Measurements from ENCODE around the gene SLC4A4. TPM values are rescaled to one million over a fixed set of nuclear protein-coding genes. Genes with fewer than 3 reads are reported as not detected.

SLC4A4 gene
- polyA plus RNA-seq, 1 donor (not counting 4 experiments of a cell fraction or from before 2014, with no cell fraction given), result 0.29 TPM

DNA sequence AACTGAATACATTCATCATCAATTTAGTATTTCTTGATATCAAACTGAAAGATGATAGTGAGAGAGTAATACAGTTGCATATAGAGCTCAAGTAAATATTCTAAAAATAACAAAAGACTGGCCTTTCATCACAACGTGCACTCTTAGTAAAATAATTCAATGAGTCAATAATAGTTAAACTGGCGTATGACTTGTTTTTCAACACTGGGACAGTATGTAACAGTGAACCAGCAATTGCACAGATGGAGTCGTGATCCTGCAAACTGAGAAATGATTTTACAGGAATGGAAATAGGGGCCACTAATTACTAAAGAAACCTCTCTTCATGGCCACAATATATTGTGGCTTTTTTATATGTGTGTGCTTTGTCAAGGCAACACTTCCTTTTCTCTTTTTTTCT is 137.4 kb downstream of the SLC4A4 start:
- Histone ChIP-seq H3K9me3 (ENCODE audit: control insufficient read depth, low read depth, low read length) (no peaks in the 10 kb centered on the region), H2AFZ (ENCODE audit: control insufficient read depth, low read length) (no peak overlapping the region), H3K4me1 (ENCODE audit: control insufficient read depth, extremely low read depth, insufficient read depth, low read length) (no peaks in the 10 kb centered on the region), H3K9ac (ENCODE audit: control insufficient read depth, extremely low read depth, insufficient read depth, low read length) (no peak overlapping the region), H3K4me3 (ENCODE audit: control insufficient read depth in 2 of 3, extremely low read depth in 1 of 3, insufficient read depth in 2 of 3, low read depth in 1 of 3, low read length in 3 of 3) (no peak overlapping the region), H3K27me3 (ENCODE audit: control insufficient read depth, extremely low read depth, insufficient read depth, low read length) (no peaks in the 10 kb centered on the region), H3K9me1 (ENCODE audit: control insufficient read depth, extremely low read depth, insufficient read depth, low read length) (no peaks in the 10 kb centered on the region), H3K27ac (ENCODE audit: control insufficient read depth, insufficient read depth, low read length) (no peak overlapping the region), H3K36me3 (ENCODE audit: control insufficient read depth in 2 of 2, extremely low read depth in 1 of 2, insufficient read depth in 2 of 2, low read length in 2 of 2) (no peaks in the 10 kb centered on the region), H3K4me2 (ENCODE audit: control insufficient read depth, extremely low read depth, insufficient read depth, low read depth, low read length) (no peak overlapping the region), H4K20me1 (ENCODE audit: control insufficient read depth, extremely low read depth, insufficient read depth, low read length) (no peaks in the 10 kb centered on the region), H3K79me2 (ENCODE audit: control insufficient read depth, insufficient read depth, low read length) (no peaks in the 10 kb centered on the region)
- dilution Hi-C loops (cut with MboI; ENCODE audit: extremely low pct_ligation_motif_present, low sequenced_read_pairs), result no loop called here
- no peak for TF ChIP-seq EZH2 (IDR thresholded peaks at IDR 0.05; ENCODE audit: low read length)
- FAIRE-seq (no peak), DNase-seq (ENCODE audit: low read depth, low spot score) (no peak)

DNA sequence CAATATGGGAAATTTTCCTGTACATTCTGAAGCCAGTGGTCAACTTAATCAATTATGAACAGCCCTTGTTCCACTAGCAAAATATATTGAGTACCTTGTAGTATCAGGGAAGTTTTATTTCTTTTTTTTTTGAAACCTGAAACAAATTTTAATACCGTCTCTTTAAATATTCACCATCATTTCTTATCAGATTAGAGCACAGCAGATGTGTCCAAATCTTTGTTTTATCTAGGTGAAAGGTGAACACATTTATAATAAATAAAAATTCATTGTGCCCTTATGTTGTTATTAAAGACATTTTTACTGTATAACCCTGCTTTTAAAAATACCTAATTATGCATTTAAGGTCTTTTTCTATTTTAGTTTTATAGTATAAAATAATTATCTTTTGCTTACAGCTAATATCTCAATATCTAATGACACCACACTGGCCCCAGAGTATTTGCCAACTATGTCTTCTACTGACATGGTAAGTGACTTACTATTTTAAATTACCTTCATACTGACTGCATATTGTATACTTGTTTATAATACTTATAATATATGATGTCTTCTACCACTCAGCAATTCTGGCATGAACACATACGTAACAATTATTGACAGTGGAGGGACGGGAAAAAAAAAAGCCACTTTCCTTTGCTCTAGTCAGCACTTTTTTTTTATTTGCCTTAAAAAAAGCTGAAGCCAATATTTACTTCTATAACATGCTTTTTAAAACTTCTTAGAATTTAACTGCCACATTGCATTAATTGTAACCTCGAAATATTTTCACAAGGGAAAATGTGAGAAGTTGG is 147.9 kb downstream of the SLC4A4 start:
- Histone ChIP-seq H3K27me3 (ENCODE audit: control insufficient read depth, extremely low read depth, insufficient read depth, low read length) (no peaks in the 10 kb centered on the region), H3K79me2 (ENCODE audit: control insufficient read depth, insufficient read depth, low read length) (no peaks in the 10 kb centered on the region), H3K36me3 (ENCODE audit: control insufficient read depth in 2 of 2, extremely low read depth in 1 of 2, insufficient read depth in 2 of 2, low read length in 2 of 2) (no peaks in the 10 kb centered on the region), H3K4me3 (ENCODE audit: control insufficient read depth in 2 of 3, extremely low read depth in 1 of 3, insufficient read depth in 2 of 3, low read depth in 1 of 3, low read length in 3 of 3) (no peak overlapping the region), H3K9me3 (ENCODE audit: control insufficient read depth, low read depth, low read length) (no peaks in the 10 kb centered on the region), H3K27ac (ENCODE audit: control insufficient read depth, insufficient read depth, low read length) (no peak overlapping the region), H3K9ac (ENCODE audit: control insufficient read depth, extremely low read depth, insufficient read depth, low read length) (no peak overlapping the region), H2AFZ (ENCODE audit: control insufficient read depth, low read length) (no peak overlapping the region), H3K4me1 (ENCODE audit: control insufficient read depth, extremely low read depth, insufficient read depth, low read length) (no peaks in the 10 kb centered on the region), H4K20me1 (ENCODE audit: control insufficient read depth, extremely low read depth, insufficient read depth, low read length) (no peaks in the 10 kb centered on the region), H3K4me2 (ENCODE audit: control insufficient read depth, extremely low read depth, insufficient read depth, low read depth, low read length) (no peak overlapping the region), H3K9me1 (ENCODE audit: control insufficient read depth, extremely low read depth, insufficient read depth, low read length) (no peaks in the 10 kb centered on the region)
- no peak for FAIRE-seq
- TF ChIP-seq EZH2 (IDR thresholded peaks at IDR 0.05; ENCODE audit: low read length), result no peak
- TF ChIP-seq, protein P1, sequence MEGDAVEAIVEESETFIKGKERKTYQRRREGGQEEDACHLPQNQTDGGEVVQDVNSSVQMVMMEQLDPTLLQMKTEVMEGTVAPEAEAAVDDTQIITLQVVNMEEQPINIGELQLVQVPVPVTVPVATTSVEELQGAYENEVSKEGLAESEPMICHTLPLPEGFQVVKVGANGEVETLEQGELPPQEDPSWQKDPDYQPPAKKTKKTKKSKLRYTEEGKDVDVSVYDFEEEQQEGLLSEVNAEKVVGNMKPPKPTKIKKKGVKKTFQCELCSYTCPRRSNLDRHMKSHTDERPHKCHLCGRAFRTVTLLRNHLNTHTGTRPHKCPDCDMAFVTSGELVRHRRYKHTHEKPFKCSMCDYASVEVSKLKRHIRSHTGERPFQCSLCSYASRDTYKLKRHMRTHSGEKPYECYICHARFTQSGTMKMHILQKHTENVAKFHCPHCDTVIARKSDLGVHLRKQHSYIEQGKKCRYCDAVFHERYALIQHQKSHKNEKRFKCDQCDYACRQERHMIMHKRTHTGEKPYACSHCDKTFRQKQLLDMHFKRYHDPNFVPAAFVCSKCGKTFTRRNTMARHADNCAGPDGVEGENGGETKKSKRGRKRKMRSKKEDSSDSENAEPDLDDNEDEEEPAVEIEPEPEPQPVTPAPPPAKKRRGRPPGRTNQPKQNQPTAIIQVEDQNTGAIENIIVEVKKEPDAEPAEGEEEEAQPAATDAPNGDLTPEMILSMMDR (optimal IDR thresholded peaks at IDR 0.05 in 1 of 3, IDR thresholded peaks at IDR 0.05 in 1 of 3, conservative IDR thresholded peaks at IDR 0.05 in 1 of 3; ENCODE audit: extremely low read depth in 1 of 3, insufficient read depth in 2 of 3, low read length in 3 of 3), result no peak
- dilution Hi-C loops (cut with MboI; ENCODE audit: extremely low pct_ligation_motif_present, low sequenced_read_pairs), result no loop called here
- DNase-seq (ENCODE audit: low read depth, low spot score), result no peak
